ENCODE data around the gene EFNB1.

EFNB1 gene

GRCh38 chrX:68827848-68828624 lies 785 bp upstream of the EFNB1 start:
- DNase-seq, result peak; percentile 87

GRCh38 chrX:68829582-68830418 lies 979 bp downstream of the EFNB1 start:
- DNase-seq, result no peak

GRCh38 chrX:68830419-68831404 lies 1.9 kb downstream of the EFNB1 start:
- no peak for DNase-seq

- no peak for DNase-seq
Observed at GRCh38 chrX:68831405-68832100, 2.7 kb downstream of the EFNB1 start.

GRCh38 chrX:68832101-68832416 lies 3.2 kb downstream of the EFNB1 start:
- no peak for DNase-seq

GRCh38 chrX:68832516-68833447 lies 4.0 kb downstream of the EFNB1 start:
- no peak for DNase-seq

- no peak for DNase-seq
Observed at GRCh38 chrX:68833448-68833805, 4.6 kb downstream of the EFNB1 start.

GRCh38 chrX:68833855-68834331 lies 5.1 kb downstream of the EFNB1 start:
- DNase-seq, result no peak

GRCh38 chrX:68834371-68835103 lies 5.7 kb downstream of the EFNB1 start:
- no peak for DNase-seq

- no peak for DNase-seq
Observed at GRCh38 chrX:68835104-68835442, 6.3 kb downstream of the EFNB1 start.

- no peak for DNase-seq
Observed at GRCh38 chrX:68835468-68835867, 6.6 kb downstream of the EFNB1 start.

GRCh38 chrX:68837119-68837518 lies 8.3 kb downstream of the EFNB1 start:
- DNase-seq, result no peak

GRCh38 chrX:68838571-68838910 lies 9.7 kb downstream of the EFNB1 start:
- DNase-seq, result no peak

GRCh38 chrX:68839771-68840170 lies 10.9 kb downstream of the EFNB1 start:
- DNase-seq, result no peak

- no peak for DNase-seq
Observed at GRCh38 chrX:68840256-68840655, 11.4 kb downstream of the EFNB1 start.

- no peak for DNase-seq
Observed at GRCh38 chrX:68841251-68842049, 12.6 kb downstream of the EFNB1 start.

GRCh38 chrX:68842351-68842750 lies 13.5 kb downstream of the EFNB1 start:
- DNase-seq, result no peak

GRCh38 chrX:68842781-68843581 lies 14.2 kb downstream of the EFNB1 start:
- DNase-seq, result no peak

GRCh38 chrX:68843992-68844391 lies 15.2 kb downstream of the EFNB1 start:
- no peak for DNase-seq

Data from activated CD8-positive, alpha-beta memory T cell treated with anti-CD3 and anti-CD28 coated beads, Interleukin-2, amount 50 U/mL, for 48 hours (primary cell).